NCI-H446 (cell line): ENCODE results near the gene SPIRE2.
"Not testable (repeated sequence)": the region's sequence is repeated elsewhere in the genome, so short reads cannot be mapped to it uniquely, and the experiment has no call there.

Experiments used
- DNase-seq, 2 experiments: peaks; one replicate each; lab custom pipeline; 2025; lab: John Stamatoyannopoulos, UW

The SPIRE2 gene

DNA sequence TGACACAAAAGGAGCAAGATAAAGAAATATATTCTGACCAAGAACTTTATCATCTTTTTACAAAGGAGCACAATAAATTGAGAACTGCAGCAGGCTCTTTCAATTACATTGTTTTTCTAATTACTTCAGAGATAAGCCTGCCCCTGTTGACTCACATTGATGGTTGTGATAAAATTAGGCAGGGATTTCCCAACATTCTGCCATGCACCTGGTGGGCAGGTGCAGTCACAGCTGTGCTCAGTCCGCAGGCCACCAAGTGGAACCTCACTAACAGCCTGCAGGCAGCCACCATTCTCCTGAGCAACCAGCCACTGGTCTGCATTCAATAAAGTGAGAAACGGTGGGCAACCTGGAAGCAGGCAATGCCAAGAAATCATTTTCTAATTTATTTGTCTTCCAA lies 17.0 kb upstream of the SPIRE2 start:
- DNase-seq: no peak

DNA sequence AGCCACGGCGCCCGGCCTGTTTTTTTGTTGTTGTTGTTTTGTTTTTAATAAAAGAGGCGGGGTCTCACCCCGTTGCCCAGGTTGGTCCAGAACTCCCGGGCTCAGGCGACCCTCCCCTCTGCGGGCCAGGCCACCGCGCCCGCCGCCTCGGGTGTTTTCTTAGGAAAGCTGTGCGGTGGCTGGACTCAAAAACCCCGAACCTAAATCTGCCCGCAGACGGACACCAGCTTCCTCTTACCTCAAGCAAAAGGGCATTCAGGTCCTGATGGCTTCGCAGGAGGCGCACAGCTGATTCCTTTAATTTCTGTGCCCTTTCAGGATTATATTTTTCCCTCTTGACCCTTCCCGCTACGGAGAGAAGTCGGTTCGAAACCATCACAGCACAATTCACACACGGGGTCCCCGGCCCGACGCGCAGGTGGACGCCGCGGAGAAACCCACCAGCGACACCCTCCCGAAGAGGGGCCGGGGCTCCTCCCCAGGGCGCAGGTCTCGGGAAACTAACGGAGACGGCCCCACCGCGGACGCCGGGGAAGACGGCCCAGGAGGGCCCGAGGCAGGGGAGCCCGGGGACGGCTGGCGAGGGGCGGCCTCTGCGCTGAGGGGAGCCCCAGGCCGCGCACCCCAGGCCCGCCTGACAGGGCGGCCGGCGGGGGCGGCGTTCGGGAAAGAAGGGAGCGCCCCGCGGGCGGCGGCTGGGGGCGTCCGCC lies 12.5 kb upstream of the SPIRE2 start:
- no peak for DNase-seq

DNA sequence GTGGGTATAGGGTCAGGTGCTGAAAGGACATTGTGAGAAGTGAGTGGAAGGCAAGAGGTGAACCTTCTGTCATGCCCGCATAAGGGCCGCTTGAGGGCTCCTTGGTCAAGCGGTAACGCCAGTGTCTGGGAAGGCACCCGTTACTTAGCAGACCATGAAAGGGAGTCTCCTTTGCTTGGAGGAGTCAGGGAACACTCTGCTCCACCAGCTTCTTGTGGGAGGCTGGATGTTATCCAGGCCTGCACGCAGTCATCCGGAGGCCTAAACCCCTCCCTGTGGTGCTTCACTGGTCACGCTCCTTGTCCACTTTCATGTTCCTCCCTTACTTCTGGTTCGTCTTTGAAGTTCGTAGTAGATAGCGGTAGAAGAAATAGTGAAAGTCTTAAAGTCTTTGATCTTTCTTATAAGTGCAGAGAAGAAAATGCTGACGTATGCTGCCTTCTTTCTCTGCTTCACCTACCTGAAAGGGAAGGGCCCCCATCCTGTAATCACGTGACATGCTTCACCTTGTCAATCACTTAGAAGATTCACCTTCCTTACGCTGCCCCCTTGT lies 9.3 kb upstream of the SPIRE2 start:
- DNase-seq: not testable (repeated sequence)

DNA sequence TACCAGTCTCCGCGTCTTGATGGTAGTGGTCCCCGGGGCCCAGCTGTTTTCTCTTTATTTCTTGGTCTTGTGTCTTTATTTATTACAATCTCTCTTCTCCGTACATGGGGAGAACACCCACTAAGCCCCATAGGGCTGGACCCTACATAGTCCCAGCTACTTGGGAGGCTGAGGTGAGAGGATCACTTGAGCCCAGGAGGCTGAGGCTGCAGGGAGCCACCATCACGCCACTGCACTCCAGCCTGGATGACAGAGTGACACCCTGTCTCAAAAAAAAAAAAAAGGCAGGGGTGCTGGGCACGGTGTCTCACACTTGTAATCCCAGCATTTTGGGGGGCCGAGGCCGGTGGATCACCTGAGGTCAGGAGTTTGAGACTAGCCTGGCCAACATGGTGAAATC lies 8.8 kb upstream of the SPIRE2 start:
- not testable (repeated sequence) for DNase-seq

DNA sequence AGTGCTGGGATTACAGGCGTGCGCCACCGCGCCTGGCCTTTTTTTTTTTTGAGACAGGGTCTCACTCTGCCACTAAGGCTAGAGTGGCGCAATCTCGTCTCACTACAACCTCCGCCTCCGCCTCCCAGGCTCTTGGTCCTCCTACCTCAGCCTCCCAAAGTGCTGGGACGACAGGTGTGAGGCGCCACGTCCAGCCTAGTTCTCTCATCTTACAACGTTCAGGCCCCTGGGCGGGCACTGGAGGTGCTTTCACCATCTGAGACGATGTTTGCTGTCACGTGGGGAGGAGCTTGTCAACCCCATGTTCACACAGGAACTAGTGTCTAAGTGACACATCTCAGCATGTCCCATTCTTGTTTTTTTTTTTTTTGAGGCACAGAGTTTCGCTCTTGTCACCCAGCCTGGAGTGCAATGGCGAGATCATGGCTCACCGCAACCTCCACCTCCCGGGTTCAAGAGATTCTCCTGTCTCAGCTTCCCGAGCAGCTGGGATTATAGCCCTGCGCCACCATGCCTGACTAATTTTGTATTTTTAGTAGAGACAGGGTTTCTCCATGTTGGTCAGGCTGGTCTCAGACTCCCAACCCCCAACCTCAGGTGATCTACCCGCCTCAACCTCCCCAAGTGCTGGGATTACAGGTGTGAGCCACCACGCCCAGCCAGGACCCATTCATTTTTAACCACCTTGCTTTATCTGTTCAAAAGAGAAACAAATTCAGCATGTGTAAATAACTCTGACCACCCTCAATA lies 6.7 kb upstream of the SPIRE2 start:
- DNase-seq: no peak

DNA sequence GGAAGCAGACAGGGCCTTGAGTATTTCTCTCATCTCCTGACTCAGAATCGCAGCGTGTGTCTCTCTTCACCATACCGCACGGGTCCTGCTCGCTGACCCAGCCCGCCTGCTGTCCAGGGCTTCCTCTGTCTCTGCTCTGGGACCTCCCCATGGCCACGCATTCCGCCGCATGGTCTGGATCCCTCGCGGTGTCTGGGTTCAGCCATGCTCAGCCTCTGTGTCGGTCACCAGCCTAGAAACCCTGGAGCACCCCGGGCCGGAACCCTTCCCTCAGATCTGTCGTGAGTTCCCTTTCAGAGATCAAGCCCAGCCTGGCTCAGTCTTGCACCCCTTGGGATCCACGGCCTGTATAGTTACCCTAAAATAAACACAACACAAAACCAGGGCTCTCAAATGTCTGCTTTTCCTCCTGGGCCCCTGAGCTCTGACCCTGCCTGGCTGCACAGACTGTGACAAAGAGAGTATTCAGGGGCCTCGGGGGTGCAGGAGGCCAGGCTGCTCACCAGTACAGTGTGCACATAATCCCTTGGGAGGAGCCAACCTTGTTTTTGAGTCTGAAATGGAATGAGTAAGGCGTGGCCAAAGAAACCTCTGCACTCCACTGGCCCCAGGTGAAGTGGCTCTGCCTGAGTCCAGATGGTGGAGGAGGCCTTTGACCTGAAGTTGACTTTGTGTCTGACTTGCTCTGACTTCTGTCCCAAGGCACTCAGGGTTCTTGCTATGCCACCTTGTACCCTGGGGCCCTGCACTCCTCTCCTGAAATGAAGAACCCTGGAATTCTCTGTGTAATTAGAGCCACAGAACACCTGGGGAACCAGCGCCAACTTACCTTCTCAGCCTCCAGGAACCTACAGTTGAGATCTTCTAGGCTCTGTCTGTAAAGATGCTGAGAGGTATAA lies 5.8 kb upstream of the SPIRE2 start:
- no peak for DNase-seq

DNA sequence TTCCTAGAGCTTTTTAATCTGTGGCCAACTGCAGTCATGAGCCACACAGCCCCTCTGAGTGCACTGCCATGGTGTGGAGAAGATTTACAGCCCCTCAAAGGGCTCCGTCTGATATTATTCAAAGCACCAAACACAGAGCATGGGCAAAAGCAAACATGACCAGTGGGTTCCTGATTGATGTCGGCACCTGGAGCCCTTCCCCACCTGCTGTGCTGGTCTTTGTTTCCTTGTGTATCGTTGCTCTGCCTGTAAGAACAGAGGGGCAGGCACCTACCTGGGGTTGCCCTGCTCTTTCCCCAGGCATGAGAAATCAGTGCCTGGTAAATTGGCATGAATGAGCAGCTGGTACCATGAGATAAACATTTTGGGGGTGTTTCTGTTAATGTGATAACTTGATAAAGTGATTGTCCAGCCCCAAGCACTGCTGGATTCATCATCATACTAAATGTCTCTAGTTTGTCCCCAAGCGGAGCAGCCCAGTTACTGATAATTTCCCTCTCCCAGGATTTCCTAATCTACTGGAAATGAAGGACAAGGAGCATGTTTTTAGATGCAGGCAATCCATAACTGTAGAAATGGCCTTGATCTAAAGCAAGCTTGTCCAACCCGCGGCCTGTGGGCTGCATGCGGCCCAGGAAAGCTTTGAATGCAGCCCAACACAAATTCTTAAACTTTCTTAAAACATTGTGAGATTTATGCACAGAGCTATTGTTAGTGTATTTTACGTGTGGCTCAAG lies 5.0 kb upstream of the SPIRE2 start:
- DNase-seq: no peak

DNA sequence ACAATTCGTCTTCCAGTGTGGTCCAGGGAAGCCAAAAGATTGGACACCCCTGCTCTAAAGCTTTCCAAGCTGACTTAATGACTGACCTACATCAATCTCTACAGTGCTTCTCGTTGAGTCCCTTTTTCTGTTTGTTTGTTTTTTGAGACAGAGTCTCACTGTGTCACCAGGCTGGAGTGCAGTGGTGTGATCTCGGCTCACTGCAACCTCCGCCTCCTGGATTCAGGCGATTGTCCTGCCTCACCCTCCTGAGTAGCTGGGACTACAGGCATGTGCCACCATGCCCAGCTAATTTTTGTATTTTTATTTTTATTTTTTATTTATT lies 4.5 kb upstream of the SPIRE2 start:
- DNase-seq: not testable (repeated sequence)

DNA sequence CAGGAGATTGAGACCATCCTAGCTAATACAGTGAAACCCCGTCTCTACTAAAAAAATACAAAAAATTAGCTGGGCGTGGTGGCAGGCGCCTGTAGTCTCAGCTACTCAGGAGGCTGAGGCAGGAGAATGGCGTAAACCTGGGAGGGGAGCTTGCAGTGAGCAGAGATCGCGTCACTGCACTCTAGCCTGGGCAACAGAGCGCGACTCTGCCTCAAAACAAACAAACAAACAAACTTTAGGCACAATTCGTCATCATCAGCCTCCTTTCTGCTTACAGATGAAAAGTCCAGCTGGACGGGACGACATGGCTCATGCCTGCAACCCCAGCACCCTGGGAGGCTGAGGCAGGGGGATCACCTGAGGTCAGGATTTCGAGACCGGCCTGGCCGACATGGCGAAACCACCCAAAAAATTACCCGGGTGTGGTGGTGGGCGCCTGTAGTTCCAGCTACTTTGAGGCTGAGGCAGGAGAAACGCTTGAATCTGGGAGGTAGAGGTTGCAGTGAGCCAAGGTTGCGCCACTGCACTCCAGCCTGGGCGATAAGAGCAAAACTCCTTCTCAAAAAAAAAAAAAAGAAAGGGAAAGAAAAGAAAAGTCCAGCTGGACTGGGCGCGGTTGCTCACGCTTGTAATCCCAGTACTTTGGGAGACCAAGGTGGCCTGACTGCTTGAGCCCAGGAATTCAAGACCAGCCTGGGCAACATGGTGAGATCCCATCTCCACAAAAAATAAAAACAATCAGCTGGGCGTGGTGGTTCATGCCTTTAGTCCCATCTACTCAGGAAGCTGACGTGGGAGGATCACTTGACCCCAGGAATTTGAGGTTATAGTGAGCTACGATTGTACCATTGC lies 1.5 kb upstream of the SPIRE2 start:
- no peak for DNase-seq

DNA sequence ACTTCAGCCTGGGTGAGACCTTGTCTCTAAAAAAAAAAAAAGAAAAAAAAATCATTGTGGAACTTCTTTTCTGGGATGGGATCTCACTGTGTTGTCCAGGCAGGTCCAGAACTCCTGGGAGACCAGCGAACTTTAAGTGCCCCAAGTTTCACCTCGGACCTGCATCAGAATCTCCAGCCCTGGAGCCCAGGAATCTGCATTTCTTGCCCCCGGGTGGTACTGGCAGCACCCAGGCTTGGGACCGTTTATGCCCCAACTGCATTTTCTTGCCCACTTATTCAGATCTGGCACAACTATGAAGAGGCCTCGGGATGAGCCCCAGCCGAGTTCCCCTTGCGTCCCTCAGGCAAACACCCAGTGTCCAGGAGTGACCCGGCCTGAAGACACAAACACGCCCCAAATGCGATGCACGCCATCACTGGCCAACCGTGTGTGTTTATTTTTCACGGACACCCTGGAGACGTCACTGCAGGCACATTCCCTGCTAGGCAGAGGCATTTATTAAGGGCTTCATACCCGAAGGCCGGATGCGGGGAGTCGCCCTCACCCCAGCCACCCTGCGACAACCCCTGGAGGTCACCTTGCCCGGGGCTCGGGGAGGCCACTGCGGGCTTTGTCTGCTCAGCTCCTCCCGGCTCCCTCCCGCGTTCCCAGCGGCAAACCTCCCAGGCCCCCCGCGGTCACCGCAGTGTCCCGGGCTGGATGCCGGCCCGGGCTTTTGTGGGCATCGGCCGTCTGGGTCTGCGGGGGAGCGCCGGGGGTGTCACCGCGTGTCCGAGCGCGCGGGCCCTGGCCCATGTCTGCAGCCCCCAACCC lies 684 bp upstream of the SPIRE2 start:
- no peak for DNase-seq

DNA sequence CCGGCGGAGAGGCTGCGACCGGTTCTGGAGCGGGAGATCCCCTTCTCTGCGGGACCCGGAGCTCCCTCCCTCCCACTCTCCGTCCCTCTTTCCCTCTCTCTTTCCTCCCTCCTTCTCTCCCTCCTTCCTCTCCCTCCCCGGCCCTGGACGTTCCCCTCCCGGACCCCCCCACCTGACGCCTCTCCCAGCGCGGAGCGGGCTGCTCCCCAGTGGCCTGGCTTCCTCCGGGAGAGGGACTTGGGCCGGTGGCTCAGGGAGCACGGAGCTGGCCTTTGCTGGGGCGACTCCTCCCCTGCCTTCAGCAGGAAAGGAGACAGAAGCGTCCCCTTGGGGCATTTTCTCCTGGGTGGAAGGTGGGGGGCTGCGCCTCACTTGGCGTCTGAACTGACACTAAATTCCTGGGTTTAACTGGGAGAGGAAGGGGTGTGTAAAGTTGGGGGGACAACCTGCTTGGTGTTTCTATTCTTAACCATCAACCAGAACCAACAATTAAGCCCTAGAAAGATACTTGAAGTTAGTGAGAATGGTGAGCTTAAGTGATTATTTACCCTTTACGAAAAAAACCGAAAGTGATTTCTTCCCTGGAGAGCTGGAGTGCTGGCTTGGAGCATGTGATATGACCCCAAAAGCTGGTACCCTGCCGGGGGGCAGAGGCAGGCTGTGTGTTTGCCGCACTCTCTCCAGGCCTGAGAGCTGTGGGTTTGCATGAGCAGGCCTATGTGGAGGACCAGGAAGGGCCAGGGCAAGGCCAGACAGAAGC lies 775 bp downstream of the SPIRE2 start:
- DNase-seq: no peak

DNA sequence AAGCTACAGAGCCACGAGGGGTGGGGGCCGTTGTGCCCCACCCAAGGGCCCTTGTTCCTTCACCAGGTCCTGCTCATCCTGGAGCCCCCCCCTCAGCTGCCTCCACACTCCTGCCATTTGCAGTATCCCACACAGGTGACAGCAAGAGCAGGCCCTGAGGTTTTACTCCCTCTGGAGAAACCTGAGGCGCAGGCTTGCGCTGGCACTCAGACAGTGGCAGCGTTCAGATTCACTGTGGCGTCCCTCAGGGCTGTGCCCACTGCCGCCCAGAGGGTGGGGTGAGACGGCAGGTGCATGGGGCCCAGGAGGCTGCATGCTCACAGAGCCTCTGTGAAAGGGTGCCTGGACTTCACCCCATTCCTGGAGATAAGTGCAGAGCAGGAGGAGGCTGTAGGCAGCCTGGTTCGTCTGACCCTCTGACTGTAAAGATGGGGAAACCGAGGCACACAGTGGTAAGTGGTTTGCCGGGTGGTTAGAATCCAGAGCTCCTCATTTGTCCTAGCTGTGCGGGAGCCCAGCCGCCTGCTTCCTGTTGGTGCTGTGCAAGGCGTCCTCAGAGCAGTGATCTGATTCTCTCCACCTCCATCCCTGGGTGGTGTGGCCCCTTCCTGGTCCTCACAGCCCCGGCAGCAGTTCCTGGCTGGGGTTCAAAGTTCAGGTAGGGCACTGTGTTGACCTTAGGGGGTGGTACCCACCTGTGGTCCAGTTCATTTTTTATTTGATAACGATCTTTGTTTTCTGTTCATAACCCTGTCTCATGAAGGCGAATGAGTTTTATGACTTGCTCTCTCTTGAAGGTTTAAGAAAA lies 1.6 kb downstream of the SPIRE2 start:
- no peak for DNase-seq

DNA sequence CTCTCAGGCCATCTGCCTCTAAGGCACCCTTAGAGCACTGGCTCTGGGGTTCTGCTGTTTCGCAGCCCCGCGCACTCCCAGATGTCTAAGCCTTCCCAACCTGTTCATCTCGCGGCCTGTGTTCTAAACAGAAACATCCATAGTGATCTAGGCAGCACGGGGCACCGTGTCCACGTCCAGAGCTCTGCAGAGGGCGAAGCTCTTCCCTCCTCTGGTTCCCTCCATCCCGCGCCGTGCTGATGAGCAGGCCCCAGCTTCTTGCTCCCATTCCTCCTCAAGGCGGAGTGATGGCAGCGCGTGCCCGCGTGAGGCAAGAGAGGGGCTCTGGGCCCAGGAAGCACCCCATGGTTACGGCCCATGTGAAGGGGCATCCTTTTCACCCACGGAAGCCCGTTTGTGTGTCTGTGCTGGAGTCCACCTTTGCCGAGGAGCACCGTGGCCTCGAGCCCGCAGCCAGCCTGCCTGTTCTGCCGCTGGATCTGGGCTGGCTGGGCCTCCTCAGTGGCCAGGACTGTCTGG lies 3.6 kb downstream of the SPIRE2 start:
- DNase-seq: no peak

DNA sequence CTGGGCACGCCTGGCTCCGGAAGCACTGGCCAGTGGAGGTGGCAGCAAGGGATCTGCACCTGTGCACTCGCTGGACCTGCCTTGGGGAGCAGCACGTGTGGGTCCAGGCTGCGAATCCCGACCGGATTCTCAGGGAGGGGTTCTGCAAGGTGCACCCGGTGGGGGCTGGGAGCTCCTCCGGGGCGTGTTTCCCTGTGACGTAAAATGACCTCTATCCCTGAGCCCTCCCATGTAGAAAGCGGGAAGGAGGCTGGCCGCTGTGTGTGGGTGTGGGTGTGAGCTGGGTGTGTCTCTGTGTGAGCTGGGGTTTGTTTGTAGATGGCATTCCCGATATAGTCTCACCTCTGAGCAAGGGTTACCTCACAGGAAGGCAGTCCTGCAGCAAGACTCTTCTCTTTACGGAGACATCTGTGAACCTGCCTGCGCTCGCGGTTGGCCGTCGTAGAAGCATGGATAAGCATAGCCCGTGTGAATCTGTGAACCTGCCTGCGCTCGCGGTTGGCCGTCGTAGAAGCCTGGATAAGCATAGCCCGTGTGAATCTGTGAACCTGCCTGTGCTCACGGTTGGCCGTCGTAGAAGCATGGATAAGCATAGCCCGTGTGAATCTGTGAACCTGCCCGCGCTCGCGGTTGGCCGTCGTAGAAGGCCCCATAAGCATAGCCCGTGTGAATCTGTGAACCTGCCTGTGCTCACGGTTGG lies 5.5 kb downstream of the SPIRE2 start:
- not testable (repeated sequence) for DNase-seq

DNA sequence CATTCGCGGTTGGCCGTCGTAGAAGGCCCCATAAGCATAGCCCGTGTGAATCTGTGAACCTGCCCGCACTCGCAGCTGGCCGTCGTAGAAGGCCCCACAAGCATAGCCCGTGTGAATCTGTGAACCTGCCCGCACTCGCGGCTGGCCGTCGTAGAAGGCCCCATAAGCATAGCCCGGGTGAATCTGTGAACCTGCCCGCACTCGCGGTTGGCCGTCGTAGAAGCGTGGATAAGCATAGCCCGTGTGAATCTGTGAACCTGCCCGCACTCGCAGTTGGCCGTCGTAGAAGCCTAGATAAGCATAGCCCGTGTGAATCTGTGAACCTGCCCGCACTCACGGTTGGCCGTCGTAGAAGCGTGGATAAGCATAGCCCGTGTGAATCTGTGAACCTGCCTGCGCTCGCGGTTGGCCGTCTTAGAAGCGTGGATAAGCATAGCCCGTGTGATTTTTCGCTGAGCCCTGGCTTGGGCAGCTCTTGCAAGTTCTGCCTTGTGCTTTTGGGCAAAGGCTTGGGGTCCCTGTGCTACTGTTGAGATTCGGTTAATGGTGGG lies 6.6 kb downstream of the SPIRE2 start:
- DNase-seq: not testable (repeated sequence)

DNA sequence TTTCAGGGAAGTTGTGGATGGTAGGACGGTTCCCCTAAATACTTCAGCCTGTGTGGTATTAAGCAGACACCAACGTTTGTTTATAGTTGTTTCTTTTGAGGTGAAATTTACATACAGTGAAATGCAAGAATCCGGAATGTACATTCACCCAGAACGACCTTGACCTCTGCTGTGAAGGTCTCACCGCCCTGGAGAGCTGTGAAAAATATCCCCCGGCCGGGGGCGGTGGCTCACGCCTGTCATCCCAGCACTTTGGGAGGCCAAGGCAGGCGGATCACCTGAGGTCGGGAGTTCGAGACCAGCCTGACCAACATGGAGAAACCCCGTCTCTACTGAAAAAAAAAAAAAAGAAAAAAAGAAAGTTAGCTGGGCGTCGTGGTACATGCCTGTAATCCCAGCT lies 8.2 kb downstream of the SPIRE2 start:
- not testable (repeated sequence) for DNase-seq

DNA sequence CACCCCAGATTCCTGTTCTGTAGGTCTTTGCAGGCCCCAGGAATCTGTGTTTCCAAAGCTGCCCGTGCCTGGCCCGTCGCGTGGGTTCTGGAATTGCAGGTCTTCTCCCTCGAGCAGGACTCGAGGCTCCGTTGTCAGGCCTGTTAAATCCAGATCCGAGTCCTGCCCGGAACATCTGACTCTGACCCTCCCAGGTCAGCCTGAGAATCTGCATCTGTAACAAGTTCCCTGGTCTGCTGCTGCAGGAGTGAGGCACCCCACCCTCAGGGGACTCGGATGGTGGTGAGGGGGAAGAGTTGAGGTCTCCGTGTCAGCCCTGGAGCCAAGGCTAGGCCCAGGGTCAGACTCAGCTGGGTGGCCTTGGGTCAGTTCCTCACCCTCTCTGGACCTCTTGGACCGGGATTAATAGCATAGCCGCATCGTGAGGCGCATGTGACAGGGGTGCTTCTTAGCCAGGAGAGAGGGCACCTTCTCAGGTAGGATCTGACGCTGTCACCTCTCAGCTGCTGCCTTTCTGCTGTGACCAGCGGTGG lies 8.8 kb downstream of the SPIRE2 start:
- DNase-seq: no peak
